ENCODE measurements around the gene SELP. TPM values are rescaled to one million over a fixed set of nuclear protein-coding genes. Genes with fewer than 3 reads are reported as not detected.

SELP gene
- total and polyA plus RNA-seq, 2 of the 13 experiments (the other 11 are each of a cell fraction or from before 2014, with no cell fraction given), result 0.11 TPM; not detected in 1

DNA sequence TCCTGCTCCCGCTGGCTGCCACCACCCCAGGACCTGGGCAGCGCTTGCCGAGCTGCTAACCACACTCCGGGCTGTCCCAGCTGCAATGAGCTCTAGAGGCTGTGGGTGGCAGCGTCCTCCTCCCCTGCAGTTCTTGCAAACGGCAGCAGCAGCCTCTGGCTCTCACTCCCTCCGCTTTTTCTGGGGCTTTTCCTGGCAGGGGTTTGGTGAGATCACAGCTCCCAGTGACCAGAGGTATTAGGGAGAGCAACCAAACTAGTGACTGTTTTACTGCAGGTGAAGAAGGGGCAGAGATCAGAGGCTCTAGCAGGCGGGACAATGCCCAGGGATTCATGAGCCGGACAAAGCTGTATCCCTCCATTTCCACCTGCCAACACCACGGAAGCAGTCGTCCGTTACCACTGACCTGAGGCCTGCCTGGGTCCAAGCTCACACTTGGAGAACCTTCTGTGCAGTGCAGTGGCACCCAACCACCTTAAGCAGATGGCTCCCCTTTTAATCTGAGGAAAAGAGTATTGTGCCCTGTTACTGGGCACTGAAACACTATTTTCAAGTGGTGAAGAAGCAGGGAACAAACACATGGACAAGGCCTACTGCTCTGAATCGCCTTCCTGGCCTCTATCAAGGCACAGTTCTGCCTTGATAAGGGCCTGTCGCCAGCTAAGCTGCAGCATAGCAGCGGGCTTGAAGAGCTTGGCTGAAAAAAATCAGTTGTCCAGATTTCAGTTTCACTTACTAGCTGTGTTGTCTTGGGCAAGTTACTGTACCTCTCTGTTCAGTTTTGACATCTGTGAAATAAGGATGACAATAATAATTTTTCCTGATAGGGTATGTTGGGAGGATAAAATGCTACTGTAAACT lies 43.3 kb downstream of the SELP start, which contains the start of gene F5 (continued):
- TF ChIP-seq, protein P1, sequence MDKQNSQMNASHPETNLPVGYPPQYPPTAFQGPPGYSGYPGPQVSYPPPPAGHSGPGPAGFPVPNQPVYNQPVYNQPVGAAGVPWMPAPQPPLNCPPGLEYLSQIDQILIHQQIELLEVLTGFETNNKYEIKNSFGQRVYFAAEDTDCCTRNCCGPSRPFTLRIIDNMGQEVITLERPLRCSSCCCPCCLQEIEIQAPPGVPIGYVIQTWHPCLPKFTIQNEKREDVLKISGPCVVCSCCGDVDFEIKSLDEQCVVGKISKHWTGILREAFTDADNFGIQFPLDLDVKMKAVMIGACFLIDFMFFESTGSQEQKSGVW (CRISPR knock-in tag; IDR thresholded peaks at IDR 0.05; ENCODE audit: borderline replicate concordance), result no peak
- TF ChIP-seq ZNF614 (CRISPR knock-in tag; IDR thresholded peaks at IDR 0.05; ENCODE audit: borderline replicate concordance) (peak; percentile 52; the same call in 1 of the 2 replicates), ELF3 (CRISPR knock-in tag; IDR thresholded peaks at IDR 0.05) (peak; percentile 61), GATA4 (IDR thresholded peaks at IDR 0.05; ENCODE audit: borderline replicate concordance, low read depth) (no peak; the same call in 1 of the 2 replicates), ZNF670 (CRISPR knock-in tag; IDR thresholded peaks at IDR 0.05; ENCODE audit: borderline replicate concordance) (peak; percentile 90; the same call in 1 of the 2 replicates), RBFOX2 (IDR thresholded peaks at IDR 0.05; ENCODE audit: low read depth, low read length) (peak; percentile 94), ZFX (CRISPR knock-in tag; IDR thresholded peaks at IDR 0.05; ENCODE audit: low read depth) (peak; percentile 93), ZNF430 (CRISPR knock-in tag; IDR thresholded peaks at IDR 0.05) (no peak)
- TF ChIP-seq, protein P2, sequence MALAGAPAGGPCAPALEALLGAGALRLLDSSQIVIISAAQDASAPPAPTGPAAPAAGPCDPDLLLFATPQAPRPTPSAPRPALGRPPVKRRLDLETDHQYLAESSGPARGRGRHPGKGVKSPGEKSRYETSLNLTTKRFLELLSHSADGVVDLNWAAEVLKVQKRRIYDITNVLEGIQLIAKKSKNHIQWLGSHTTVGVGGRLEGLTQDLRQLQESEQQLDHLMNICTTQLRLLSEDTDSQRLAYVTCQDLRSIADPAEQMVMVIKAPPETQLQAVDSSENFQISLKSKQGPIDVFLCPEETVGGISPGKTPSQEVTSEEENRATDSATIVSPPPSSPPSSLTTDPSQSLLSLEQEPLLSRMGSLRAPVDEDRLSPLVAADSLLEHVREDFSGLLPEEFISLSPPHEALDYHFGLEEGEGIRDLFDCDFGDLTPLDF (CRISPR knock-in tag; IDR thresholded peaks at IDR 0.05), result no peak; the same call in 1 of the 2 replicates
- TF ChIP-seq, protein P3, sequence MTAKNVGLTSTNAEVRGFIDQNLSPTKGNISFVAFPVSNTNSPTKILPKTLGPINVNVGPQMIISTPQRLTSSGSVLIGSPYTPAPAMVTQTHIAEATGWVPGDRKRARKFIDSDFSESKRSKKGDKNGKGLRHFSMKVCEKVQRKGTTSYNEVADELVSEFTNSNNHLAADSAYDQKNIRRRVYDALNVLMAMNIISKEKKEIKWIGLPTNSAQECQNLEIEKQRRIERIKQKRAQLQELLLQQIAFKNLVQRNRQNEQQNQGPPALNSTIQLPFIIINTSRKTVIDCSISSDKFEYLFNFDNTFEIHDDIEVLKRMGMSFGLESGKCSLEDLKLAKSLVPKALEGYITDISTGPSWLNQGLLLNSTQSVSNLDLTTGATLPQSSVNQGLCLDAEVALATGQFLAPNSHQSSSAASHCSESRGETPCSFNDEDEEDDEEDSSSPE (CRISPR knock-in tag; IDR thresholded peaks at IDR 0.05), result no peak
- TF ChIP-seq, protein P4, sequence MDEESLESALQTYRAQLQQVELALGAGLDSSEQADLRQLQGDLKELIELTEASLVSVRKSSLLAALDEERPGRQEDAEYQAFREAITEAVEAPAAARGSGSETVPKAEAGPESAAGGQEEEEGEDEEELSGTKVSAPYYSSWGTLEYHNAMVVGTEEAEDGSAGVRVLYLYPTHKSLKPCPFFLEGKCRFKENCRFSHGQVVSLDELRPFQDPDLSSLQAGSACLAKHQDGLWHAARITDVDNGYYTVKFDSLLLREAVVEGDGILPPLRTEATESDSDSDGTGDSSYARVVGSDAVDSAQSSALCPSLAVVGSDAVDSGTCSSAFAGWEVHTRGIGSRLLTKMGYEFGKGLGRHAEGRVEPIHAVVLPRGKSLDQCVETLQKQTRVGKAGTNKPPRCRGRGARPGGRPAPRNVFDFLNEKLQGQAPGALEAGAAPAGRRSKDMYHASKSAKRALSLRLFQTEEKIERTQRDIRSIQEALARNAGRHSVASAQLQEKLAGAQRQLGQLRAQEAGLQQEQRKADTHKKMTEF (CRISPR knock-in tag; IDR thresholded peaks at IDR 0.05), result peak; percentile 65
- TF ChIP-seq, protein P5, sequence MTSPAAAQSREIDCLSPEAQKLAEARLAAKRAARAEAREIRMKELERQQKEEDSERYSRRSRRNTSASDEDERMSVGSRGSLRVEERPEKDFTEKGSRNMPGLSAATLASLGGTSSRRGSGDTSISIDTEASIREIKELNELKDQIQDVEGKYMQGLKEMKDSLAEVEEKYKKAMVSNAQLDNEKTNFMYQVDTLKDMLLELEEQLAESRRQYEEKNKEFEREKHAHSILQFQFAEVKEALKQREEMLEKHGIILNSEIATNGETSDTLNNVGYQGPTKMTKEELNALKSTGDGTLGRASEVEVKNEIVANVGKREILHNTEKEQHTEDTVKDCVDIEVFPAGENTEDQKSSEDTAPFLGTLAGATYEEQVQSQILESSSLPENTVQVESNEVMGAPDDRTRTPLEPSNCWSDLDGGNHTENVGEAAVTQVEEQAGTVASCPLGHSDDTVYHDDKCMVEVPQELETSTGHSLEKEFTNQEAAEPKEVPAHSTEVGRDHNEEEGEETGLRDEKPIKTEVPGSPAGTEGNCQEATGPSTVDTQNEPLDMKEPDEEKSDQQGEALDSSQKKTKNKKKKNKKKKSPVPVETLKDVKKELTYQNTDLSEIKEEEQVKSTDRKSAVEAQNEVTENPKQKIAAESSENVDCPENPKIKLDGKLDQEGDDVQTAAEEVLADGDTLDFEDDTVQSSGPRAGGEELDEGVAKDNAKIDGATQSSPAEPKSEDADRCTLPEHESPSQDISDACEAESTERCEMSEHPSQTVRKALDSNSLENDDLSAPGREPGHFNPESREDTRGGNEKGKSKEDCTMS (CRISPR knock-in tag; conservative IDR thresholded peaks at IDR 0.05), result 0 out of 2 replicates have a peak, but pooled peaks have one; percentile 38
- TF ChIP-seq, protein P6, sequence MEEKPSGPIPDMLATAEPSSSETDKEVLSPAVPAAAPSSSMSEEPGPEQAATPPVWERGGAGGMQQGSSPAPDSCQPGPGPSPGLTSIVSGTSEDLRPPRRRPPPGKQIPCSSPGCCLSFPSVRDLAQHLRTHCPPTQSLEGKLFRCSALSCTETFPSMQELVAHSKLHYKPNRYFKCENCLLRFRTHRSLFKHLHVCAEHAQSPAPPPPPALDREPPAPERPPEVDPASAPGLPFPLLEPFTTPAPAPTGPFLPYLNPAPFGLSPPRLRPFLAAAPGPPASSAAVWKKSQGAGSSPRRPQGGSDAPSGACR (CRISPR knock-in tag; IDR thresholded peaks at IDR 0.05), result peak; percentile 70; the same call in 1 of the 2 replicates
- TF ChIP-seq, protein P7, sequence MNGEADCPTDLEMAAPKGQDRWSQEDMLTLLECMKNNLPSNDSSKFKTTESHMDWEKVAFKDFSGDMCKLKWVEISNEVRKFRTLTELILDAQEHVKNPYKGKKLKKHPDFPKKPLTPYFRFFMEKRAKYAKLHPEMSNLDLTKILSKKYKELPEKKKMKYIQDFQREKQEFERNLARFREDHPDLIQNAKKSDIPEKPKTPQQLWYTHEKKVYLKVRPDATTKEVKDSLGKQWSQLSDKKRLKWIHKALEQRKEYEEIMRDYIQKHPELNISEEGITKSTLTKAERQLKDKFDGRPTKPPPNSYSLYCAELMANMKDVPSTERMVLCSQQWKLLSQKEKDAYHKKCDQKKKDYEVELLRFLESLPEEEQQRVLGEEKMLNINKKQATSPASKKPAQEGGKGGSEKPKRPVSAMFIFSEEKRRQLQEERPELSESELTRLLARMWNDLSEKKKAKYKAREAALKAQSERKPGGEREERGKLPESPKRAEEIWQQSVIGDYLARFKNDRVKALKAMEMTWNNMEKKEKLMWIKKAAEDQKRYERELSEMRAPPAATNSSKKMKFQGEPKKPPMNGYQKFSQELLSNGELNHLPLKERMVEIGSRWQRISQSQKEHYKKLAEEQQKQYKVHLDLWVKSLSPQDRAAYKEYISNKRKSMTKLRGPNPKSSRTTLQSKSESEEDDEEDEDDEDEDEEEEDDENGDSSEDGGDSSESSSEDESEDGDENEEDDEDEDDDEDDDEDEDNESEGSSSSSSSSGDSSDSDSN (CRISPR knock-in tag; IDR thresholded peaks at IDR 0.05), result peak; percentile 94

Data from HepG2 (cell line).